CD14-positive monocyte (primary cell): Measurements from ENCODE around the gene AIRE. TPM values are rescaled to one million over a fixed set of nuclear protein-coding genes. Genes with fewer than 3 reads are reported as not detected.

ENCODE experiments used
- DNase-seq, 3 donors: peaks; one replicate each; pipeline ENCODE4 v3.0.0-alpha.2; 2011 to 2022
- H2AFZ ChIP-seq: 2 replicates; pipeline ENCODE4 v1.6.0; 2012; ENCODE audit warnings: mild to moderate bottlenecking, low read depth, low read length, inconsistent platforms; ENCODE audit not compliant: insufficient read depth, poor library complexity, severe bottlenecking
- H3K27ac ChIP-seq, 2 donors: 1 replicate in 1 of 2; 2 replicates in 1 of 2; pipeline ENCODE4 v1.5.1; 2012 to 2013; ENCODE audit warnings: low read length in 2 of 2, control low read depth in 1 of 2, inconsistent platforms in 1 of 2, low read depth in 1 of 2, mild to moderate bottlenecking in 1 of 2
- H3K27me3 ChIP-seq, 2 donors: one replicate each; pipeline versions ENCODE4 v1.6.0 to v1.6.1; 2011 to 2013; ENCODE audit warnings: low read length in 2 of 2; ENCODE audit not compliant: control insufficient read depth in 2 of 2, insufficient read depth in 2 of 2
- H3K36me3 ChIP-seq, 2 donors: replicated peaks in 1 of 2; 1 replicate in 1 of 2; 2 replicates in 1 of 2; pipeline versions ENCODE4 v1.5.1 to v1.6.1; 2012 to 2013; ENCODE audit warnings: low read length in 2 of 2, control low read depth in 1 of 2, inconsistent platforms in 1 of 2, mild to moderate bottlenecking in 1 of 2; ENCODE audit not compliant: insufficient read depth in 2 of 2, control insufficient read depth in 1 of 2
- H3K4me1 ChIP-seq, 2 donors: 1 replicate in 1 of 2; 2 replicates in 1 of 2; pipeline versions ENCODE4 v1.5.1 to v1.6.1; 2012 to 2013; ENCODE audit warnings: low read length in 2 of 2, control low read depth in 1 of 2, inconsistent platforms in 1 of 2, mild to moderate bottlenecking in 1 of 2, moderate library complexity in 1 of 2; ENCODE audit not compliant: insufficient read depth in 2 of 2, control insufficient read depth in 1 of 2
- H3K4me2 ChIP-seq: replicated peaks from 2 replicates; pipeline ENCODE3; 2012; ENCODE audit warnings: low read length, moderate library complexity, mild to moderate bottlenecking; ENCODE audit not compliant: poor library complexity, severe bottlenecking; ENCODE audit errors: extremely low read depth
- H3K4me3 ChIP-seq, 3 experiments: fragments of 200-600 bp in 1 of 3; sonication (generic) in 1 of 3; replicated peaks in 1 of 3; 1 replicate in 2 of 3; 2 replicates in 1 of 3; pipeline ENCODE4 v1.5.1; 2011 to 2013; ENCODE audit warnings: low read length in 3 of 3, mild to moderate bottlenecking in 3 of 3, control low read depth in 2 of 3, low read depth in 2 of 3, inconsistent platforms in 1 of 3, moderate library complexity in 1 of 3
- H3K79me2 ChIP-seq: 2 replicates; pipeline ENCODE4 v1.6.0; 2012; ENCODE audit warnings: mild to moderate bottlenecking, control low read depth, inconsistent platforms, low read length, moderate library complexity; ENCODE audit not compliant: insufficient read depth
- H3K9ac ChIP-seq: 2 replicates; pipeline ENCODE4 v1.6.0; 2017; ENCODE audit warnings: low read length, mild to moderate bottlenecking; ENCODE audit not compliant: insufficient read depth, poor library complexity, severe bottlenecking
- H3K9me3 ChIP-seq, 2 donors: replicated peaks in 1 of 2; 1 replicate in 1 of 2; 2 replicates in 1 of 2; pipeline versions ENCODE4 v1.5.1 to v1.6.1; 2012 to 2013; ENCODE audit warnings: low read length in 2 of 2, control low read depth in 1 of 2; ENCODE audit not compliant: control insufficient read depth in 1 of 2, insufficient read depth in 1 of 2
- H4K20me1 ChIP-seq: 2 replicates; pipeline ENCODE4 v1.6.0; 2012; ENCODE audit warnings: mild to moderate bottlenecking, low read length, control low read depth, moderate library complexity; ENCODE audit not compliant: insufficient read depth
- H3K27ac Mint-ChIP-seq, 7 donors: one replicate each; pipeline ENCODE4 v1.8.0; 2020; ENCODE audit warnings: mild to moderate bottlenecking in 7 of 7, mixed read lengths in 7 of 7, moderate library complexity in 6 of 7, inconsistent platforms in 2 of 7
- H3K27me3 Mint-ChIP-seq, 3 donors: one replicate each; pipeline ENCODE4 v1.8.0; 2021 to 2022; ENCODE audit warnings: low read depth in 3 of 3, mild to moderate bottlenecking in 3 of 3, mixed read lengths in 3 of 3, moderate library complexity in 3 of 3, inconsistent platforms in 1 of 3
- H3K36me3 Mint-ChIP-seq, 2 donors: one replicate each; pipeline ENCODE4 v1.8.0; 2020; ENCODE audit warnings: mixed read lengths in 2 of 2, inconsistent platforms in 1 of 2, mild to moderate bottlenecking in 1 of 2
- H3K4me1 Mint-ChIP-seq: one replicate; pipeline ENCODE4 v1.8.0; 2020; ENCODE audit warnings: mild to moderate bottlenecking, mixed read lengths
- H3K4me3 Mint-ChIP-seq, 2 donors: one replicate each; pipeline ENCODE4 v1.8.0; 2020; ENCODE audit warnings: mild to moderate bottlenecking in 2 of 2, mixed read lengths in 2 of 2, moderate library complexity in 1 of 2
- H3K9me3 Mint-ChIP-seq, 7 donors: one replicate each; pipeline ENCODE4 v1.8.0; 2020 to 2022; ENCODE audit warnings: mixed read lengths in 7 of 7, mild to moderate bottlenecking in 6 of 7, moderate library complexity in 6 of 7, inconsistent platforms in 2 of 7
- WGBS: methylation state at CpG from one replicate; pipeline ENCODE4 v1.1.5; 2013; ENCODE audit warnings: missing lambda C conversion rate; ENCODE audit not compliant: insufficient coverage; 5-methylcytosine and 5-hydroxymethylcytosine counted together
- intact Hi-C, 2 donors: fragments of 100-400 bp; cut with micrococcal nuclease; formaldehyde crosslinking; loops; one replicate each; pipeline versions ENCODE4 v1.15.0 to v1.15.1; 2023
- polyA plus RNA-seq, 3 donors: library from polyadenylated mRNA; depleted of rRNA in 1 of 3; unstranded in 2 of 3; stranded (reverse) in 1 of 3; fragments of 300-500 nt in 2 of 3; fragments of >200 nt in 1 of 3; fragmentation: Illumina TruSeq in 2 of 3; gene quantifications; 1 replicate in 2 of 3; 2 replicates in 1 of 3; pipeline ENCODE4 v1.2.3, GENCODE V29; 2012 to 2021
- TF ChIP-seq, protein P1 (sequence below): fragments of 200-600 bp; IDR thresholded peaks from one replicate; pipeline ENCODE4 v1.8.0; 2022; ENCODE audit warnings: antibody characterized with exemption, mild to moderate bottlenecking

Gene AIRE
- polyA plus RNA-seq, 3 donors: not detected

- no peaks in the 10 kb centered on the region for H3K36me3 ChIP-seq
- no peak overlapping the region for H3K4me2 ChIP-seq
- Mint-ChIP-seq H3K4me3 (no peak overlapping the region), H3K36me3 (no peaks in the 10 kb centered on the region), H3K27ac (no peak overlapping the region), H3K4me1 (peaks cover 17% of the 10 kb centered on the region), H3K9me3 (peaks cover 0 to 3% (median 0%) of the 10 kb centered on the region in 7 donors), H3K27me3 (peaks cover 4 to 11% (median 5%) of the 10 kb centered on the region in 3 donors)
- no peak overlapping the region for H2AFZ ChIP-seq
- intact Hi-C loops: no loop called here
- H3K9ac ChIP-seq: no peak overlapping the region
- H4K20me1 ChIP-seq: no peaks in the 10 kb centered on the region
- no peak overlapping the region for H3K4me3 ChIP-seq
- no peak for DNase-seq
- peaks cover 0 to 2% of the 10 kb centered on the region in 2 donors for H3K27me3 ChIP-seq
- no peaks in the 10 kb centered on the region for H3K79me2 ChIP-seq
- TF ChIP-seq, protein P1, sequence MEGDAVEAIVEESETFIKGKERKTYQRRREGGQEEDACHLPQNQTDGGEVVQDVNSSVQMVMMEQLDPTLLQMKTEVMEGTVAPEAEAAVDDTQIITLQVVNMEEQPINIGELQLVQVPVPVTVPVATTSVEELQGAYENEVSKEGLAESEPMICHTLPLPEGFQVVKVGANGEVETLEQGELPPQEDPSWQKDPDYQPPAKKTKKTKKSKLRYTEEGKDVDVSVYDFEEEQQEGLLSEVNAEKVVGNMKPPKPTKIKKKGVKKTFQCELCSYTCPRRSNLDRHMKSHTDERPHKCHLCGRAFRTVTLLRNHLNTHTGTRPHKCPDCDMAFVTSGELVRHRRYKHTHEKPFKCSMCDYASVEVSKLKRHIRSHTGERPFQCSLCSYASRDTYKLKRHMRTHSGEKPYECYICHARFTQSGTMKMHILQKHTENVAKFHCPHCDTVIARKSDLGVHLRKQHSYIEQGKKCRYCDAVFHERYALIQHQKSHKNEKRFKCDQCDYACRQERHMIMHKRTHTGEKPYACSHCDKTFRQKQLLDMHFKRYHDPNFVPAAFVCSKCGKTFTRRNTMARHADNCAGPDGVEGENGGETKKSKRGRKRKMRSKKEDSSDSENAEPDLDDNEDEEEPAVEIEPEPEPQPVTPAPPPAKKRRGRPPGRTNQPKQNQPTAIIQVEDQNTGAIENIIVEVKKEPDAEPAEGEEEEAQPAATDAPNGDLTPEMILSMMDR: no peak
- 94% methylated on average over 12 of the region's 26 CpGs for whole genome bisulfite sequencing
- H3K9me3 ChIP-seq: no peaks in the 10 kb centered on the region
- H3K4me1 ChIP-seq: peaks cover 18 to 22% of the 10 kb centered on the region in 2 donors
- no peak overlapping the region for H3K27ac ChIP-seq
Measured at GRCh38 chr21:44294391-44295162, 8.9 kb downstream of the AIRE start.

DNA sequence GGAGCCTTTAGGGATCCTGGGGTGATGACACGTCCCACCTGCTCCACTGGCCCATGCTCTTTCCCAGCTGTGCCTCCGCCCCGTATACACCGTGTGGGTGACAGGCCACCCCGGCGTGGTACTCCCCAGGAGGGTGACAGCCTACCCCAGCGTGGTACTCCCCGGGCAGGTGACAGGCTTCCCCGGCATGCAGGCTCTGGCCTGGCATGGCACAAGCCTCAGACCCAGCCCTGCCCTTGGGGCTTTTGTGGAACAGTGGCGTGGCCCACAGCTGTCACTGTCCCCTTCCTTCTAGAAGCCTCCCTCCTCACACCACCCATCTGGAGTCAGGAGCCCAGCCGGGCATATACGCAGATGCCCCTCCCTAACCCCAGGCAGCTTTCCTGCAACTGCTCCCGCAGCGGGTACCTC, 9.5 kb downstream of the AIRE start:
- H3K27me3 ChIP-seq: peaks cover 0 to 2% of the 10 kb centered on the region in 2 donors
- H3K4me3 ChIP-seq: no peak overlapping the region
- intact Hi-C loops: no loop called here
- peaks cover 18 to 24% of the 10 kb centered on the region in 2 donors for H3K4me1 ChIP-seq
- no peaks in the 10 kb centered on the region for H4K20me1 ChIP-seq
- no peak overlapping the region for H3K4me2 ChIP-seq
- TF ChIP-seq, protein P1: no peak
- Mint-ChIP-seq H3K4me3 (no peak overlapping the region), H3K36me3 (no peaks in the 10 kb centered on the region), H3K27ac (no peak overlapping the region), H3K4me1 (peaks cover 17% of the 10 kb centered on the region), H3K27me3 (peaks cover 4 to 11% (median 5%) of the 10 kb centered on the region in 3 donors), H3K9me3 (peaks cover 0 to 3% (median 0%) of the 10 kb centered on the region in 7 donors)
- no peak for DNase-seq
- H2AFZ ChIP-seq: no peak overlapping the region
- H3K9ac ChIP-seq: no peak overlapping the region
- peaks cover under 1% of the 10 kb centered on the region for H3K79me2 ChIP-seq
- H3K27ac ChIP-seq: no peak overlapping the region
- no peaks in the 10 kb centered on the region for H3K9me3 ChIP-seq
- WGBS: 73% methylated on average over 14 of the region's 14 CpGs
- no peaks in the 10 kb centered on the region for H3K36me3 ChIP-seq
